C4-2B (cell line): ENCODE measurements around the gene RNU4-1.
"Not testable (repeated sequence)": the region's sequence is repeated elsewhere in the genome, so short reads cannot be mapped to it uniquely, and the experiment has no call there.

Source experiments
- H3K27ac ChIP-seq: fragments of 450-650 bp; 2 replicates; pipeline ENCODE4 v1.5.1; 2017
- CTCF ChIP-seq: fragments of 450-650 bp; conservative IDR thresholded peaks from 2 replicates; pipeline ENCODE4 v1.5.1; 2017; ENCODE audit warnings: mild to moderate bottlenecking
- ZFX ChIP-seq: fragments of 450-650 bp; IDR thresholded peaks from 2 replicates; pipeline ENCODE4 v1.6.1; 2017

Gene RNU4-1

GRCh38 chr12:120261951-120262851 is 30.8 kb downstream of the RNU4-1 start:
- TF ChIP-seq ZFX, result no peak
- TF ChIP-seq CTCF, result no peak
- no peak overlapping the region for H3K27ac ChIP-seq

GRCh38 chr12:120260607-120261006 is 32.4 kb downstream of the RNU4-1 start:
- TF ChIP-seq CTCF (no peak), ZFX (no peak)
- no peak overlapping the region for H3K27ac ChIP-seq

GRCh38 chr12:120259418-120260202 is 33.4 kb downstream of the RNU4-1 start:
- TF ChIP-seq ZFX, result no peak
- TF ChIP-seq CTCF, result no peak
- H3K27ac ChIP-seq, result no peak overlapping the region

GRCh38 chr12:120258323-120258896 is 34.6 kb downstream of the RNU4-1 start:
- H3K27ac ChIP-seq, result peak overlapping the region; percentile 71; the same call in 1 of the 2 replicates

GRCh38 chr12:120257041-120257821 is 35.8 kb downstream of the RNU4-1 start:
- TF ChIP-seq ZFX (no peak), CTCF (no peak)
- H3K27ac ChIP-seq, result peak overlapping the region; percentile 71

More at GRCh38 chr12:120258323-120258896, 34.6 kb downstream of the RNU4-1 start:
- TF ChIP-seq ZFX, result no peak
- no peak for TF ChIP-seq CTCF

GRCh38 chr12:120254809-120255208 is 38.2 kb downstream of the RNU4-1 start:
- no peak overlapping the region for H3K27ac ChIP-seq
- TF ChIP-seq ZFX (no peak), CTCF (no peak)

GRCh38 chr12:120253313-120253712 is 39.7 kb downstream of the RNU4-1 start:
- H3K27ac ChIP-seq, result not testable (repeated sequence)
